SK-N-SH (cell line): Measurements from ENCODE around the gene HDAC8. TPM values are rescaled to one million over a fixed set of nuclear protein-coding genes. Genes with fewer than 3 reads are reported as not detected.

Source experiments
- CTCF ChIA-PET: fragments of 300-600, 350-600 bp; formaldehyde crosslinking; extraction: SDS; loops from one replicate; lab custom pipeline; 2021; lab: Yijun Ruan, JAX
- POLR2A ChIA-PET: fragments of 350-600 bp; sonication (Branson Sonifier 250); formaldehyde crosslinking; extraction: SDS; loops from one replicate; lab custom pipeline; 2020; ENCODE audit warnings: antibody characterized with exemption, inconsistent platforms; lab: Yijun Ruan, JAX
- DNase-seq: peaks from one replicate; pipeline ENCODE4 v3.0.0; 2012
- H2AFZ ChIP-seq: fragments of 200-600 bp; sonication (generic); 2 replicates; pipeline ENCODE4 v1.8.1; 2016; ENCODE audit warnings: antibody characterized with exemption, mild to moderate bottlenecking, low read depth
- H3F3A ChIP-seq: fragments of 200-600 bp; sonication (generic); replicated peaks from 2 replicates; pipeline ENCODE3; 2016; ENCODE audit warnings: antibody characterized with exemption, mild to moderate bottlenecking; ENCODE audit not compliant: insufficient read depth
- H3K27ac ChIP-seq, 2 experiments: fragments of 200-500 bp in 1 of 2; fragments of 200-600 bp in 1 of 2; sonication (Bioruptor generic) in 1 of 2; sonication (generic), shearing (Covaris generic) in 1 of 2; 2 replicates each; pipeline versions ENCODE4 v1.5.1 to v1.6.1; 2014 to 2016; ENCODE audit warnings: low read depth in 2 of 2, inconsistent platforms in 1 of 2, low read length in 1 of 2, mild to moderate bottlenecking in 1 of 2, mixed read lengths in 1 of 2
- H3K27me3 ChIP-seq: fragments of 200-600 bp; sonication (generic), shearing (Covaris generic); 2 replicates; pipeline ENCODE4 v1.6.1; 2016; ENCODE audit warnings: mixed run types; ENCODE audit not compliant: insufficient read depth
- H3K36me3 ChIP-seq, 2 experiments: fragments of 200-500 bp in 1 of 2; fragments of 200-600 bp in 1 of 2; sonication (Bioruptor generic) in 1 of 2; sonication (generic) in 1 of 2; replicated peaks in 1 of 2; 2 replicates each; pipeline versions ENCODE3 to v1.5.1; 2014 to 2016; ENCODE audit warnings: low read length in 1 of 2, mild to moderate bottlenecking in 1 of 2; ENCODE audit not compliant: insufficient read depth in 2 of 2, control insufficient read depth in 1 of 2
- H3K4me1 ChIP-seq, 2 experiments: fragments of 200-500 bp in 1 of 2; fragments of 200-600 bp in 1 of 2; sonication (Bioruptor generic) in 1 of 2; sonication (generic), shearing (Covaris generic) in 1 of 2; 2 replicates each; pipeline versions ENCODE4 v1.5.1 to v1.6.1; 2014 to 2016; ENCODE audit warnings: low read depth in 1 of 2, low read length in 1 of 2, mixed run types in 1 of 2; ENCODE audit not compliant: insufficient read depth in 2 of 2, control insufficient read depth in 1 of 2
- H3K4me2 ChIP-seq: fragments of 200-600 bp; sonication (generic), shearing (Covaris generic); 2 replicates; pipeline ENCODE4 v1.6.1; 2017; ENCODE audit warnings: mixed run types
- H3K4me3 ChIP-seq, 2 experiments: fragments of 200-500 bp in 1 of 2; fragments of 200-600 bp in 1 of 2; sonication (Bioruptor generic) in 1 of 2; sonication (generic), shearing (Covaris generic) in 1 of 2; 2 replicates each; pipeline versions ENCODE4 v1.5.1 to v1.8.1; 2014 to 2016; ENCODE audit warnings: low read depth in 2 of 2, inconsistent platforms in 1 of 2, low read length in 1 of 2, mild to moderate bottlenecking in 1 of 2, mixed read lengths in 1 of 2, moderate library complexity in 1 of 2
- H3K79me2 ChIP-seq: fragments of 200-600 bp; sonication (generic); 2 replicates; pipeline ENCODE4 v1.8.1; 2017; ENCODE audit warnings: mild to moderate bottlenecking; ENCODE audit not compliant: insufficient read depth
- H3K9ac ChIP-seq: fragments of 200-600 bp; sonication (generic); 2 replicates; pipeline ENCODE4 v1.6.1; 2017; ENCODE audit warnings: mixed run types
- H3K9me2 ChIP-seq: fragments of 200-600 bp; sonication (generic); 2 replicates; pipeline ENCODE4 v1.6.1; 2017; ENCODE audit warnings: mixed run types
- H3K9me3 ChIP-seq: fragments of 200-600 bp; sonication (generic); 2 replicates; pipeline ENCODE4 v1.6.1; 2017; ENCODE audit warnings: mixed run types, mild to moderate bottlenecking, moderate library complexity
- H4K20me1 ChIP-seq: fragments of 200-600 bp; sonication (generic); 2 replicates; pipeline ENCODE4 v1.6.1; 2017; ENCODE audit warnings: mild to moderate bottlenecking, mixed run types; ENCODE audit not compliant: insufficient read depth
- CHD2 ChIP-seq: fragments of 150-350 bp; IDR thresholded peaks from 2 replicates; pipeline ENCODE4 v1.6.1; 2018; ENCODE audit warnings: low read length; ENCODE audit not compliant: partially characterized antibody
- EP300 ChIP-seq, 2 experiments: IDR thresholded peaks; 2 replicates each; pipeline versions ENCODE4 v1.4.0 to v1.6.1; 2012; ENCODE audit warnings: borderline replicate concordance in 1 of 2, low read depth in 1 of 2, low read length in 1 of 2
- FOXM1 ChIP-seq: IDR thresholded peaks from 2 replicates; pipeline ENCODE4 v1.4.0; 2012; ENCODE audit warnings: low read depth, mild to moderate bottlenecking
- JUND ChIP-seq: IDR thresholded peaks from 2 replicates; pipeline ENCODE4 v1.4.0; 2012
- MEF2A ChIP-seq: IDR thresholded peaks from 2 replicates; pipeline ENCODE4 v1.4.0; 2012; ENCODE audit warnings: low read depth, borderline replicate concordance
- NRF1 ChIP-seq: IDR thresholded peaks from 2 replicates; pipeline ENCODE4 v1.6.1; 2012; ENCODE audit warnings: low read depth, mild to moderate bottlenecking, low read length
- RXRA ChIP-seq: IDR thresholded peaks from 2 replicates; pipeline ENCODE4 v1.4.0; 2012; ENCODE audit warnings: low read depth, mild to moderate bottlenecking, borderline replicate concordance
- SIN3A ChIP-seq: IDR thresholded peaks from 2 replicates; pipeline ENCODE4 v1.6.1; 2012; ENCODE audit warnings: low read depth, mild to moderate bottlenecking, low read length, moderate library complexity, borderline replicate concordance
- SMC3 ChIP-seq: IDR thresholded peaks from 2 replicates; pipeline ENCODE4 v1.6.1; 2012; ENCODE audit warnings: low read depth, low read length, improper control_type of control experiment
- TAF1 ChIP-seq: IDR thresholded peaks from 2 replicates; pipeline ENCODE4 v1.6.1; 2012; ENCODE audit warnings: low read depth, mild to moderate bottlenecking, low read length, moderate library complexity, borderline replicate concordance
- YY1 ChIP-seq: IDR thresholded peaks from 2 replicates; pipeline ENCODE4 v1.4.0; 2012; ENCODE audit warnings: low read depth, mild to moderate bottlenecking
- WGBS: methylation state at CpG from one replicate; pipeline ENCODE4 v1.1.6; 2017; ENCODE audit warnings: low lambda C conversion rate; 5-methylcytosine and 5-hydroxymethylcytosine counted together
- polyA plus RNA-seq, 3 experiments: library from polyadenylated mRNA; depleted of rRNA; stranded (reverse); fragments of >200 nt; gene quantifications; 2 replicates each; pipeline ENCODE4 v1.2.3, GENCODE V29; 2012
- TF ChIP-seq, protein P1 (sequence below): fragments of 150-350 bp; IDR thresholded peaks from 2 replicates; pipeline ENCODE4 v1.6.1; 2017; ENCODE audit warnings: antibody characterized with exemption, low read length, low read depth, borderline replicate concordance
- TF ChIP-seq, protein P2 (sequence below): IDR thresholded peaks from 2 replicates; pipeline ENCODE4 v1.4.0; 2012; ENCODE audit warnings: low read depth
- TF ChIP-seq, protein P3 (sequence below): IDR thresholded peaks from 2 replicates; pipeline ENCODE4 v1.6.1; 2012; ENCODE audit warnings: mild to moderate bottlenecking, low read depth, low read length, moderate library complexity

HDAC8 gene
- polyA plus RNA-seq, 1 of the 3 experiments (the other 2 are of a cell fraction): 30.6 TPM

DNA sequence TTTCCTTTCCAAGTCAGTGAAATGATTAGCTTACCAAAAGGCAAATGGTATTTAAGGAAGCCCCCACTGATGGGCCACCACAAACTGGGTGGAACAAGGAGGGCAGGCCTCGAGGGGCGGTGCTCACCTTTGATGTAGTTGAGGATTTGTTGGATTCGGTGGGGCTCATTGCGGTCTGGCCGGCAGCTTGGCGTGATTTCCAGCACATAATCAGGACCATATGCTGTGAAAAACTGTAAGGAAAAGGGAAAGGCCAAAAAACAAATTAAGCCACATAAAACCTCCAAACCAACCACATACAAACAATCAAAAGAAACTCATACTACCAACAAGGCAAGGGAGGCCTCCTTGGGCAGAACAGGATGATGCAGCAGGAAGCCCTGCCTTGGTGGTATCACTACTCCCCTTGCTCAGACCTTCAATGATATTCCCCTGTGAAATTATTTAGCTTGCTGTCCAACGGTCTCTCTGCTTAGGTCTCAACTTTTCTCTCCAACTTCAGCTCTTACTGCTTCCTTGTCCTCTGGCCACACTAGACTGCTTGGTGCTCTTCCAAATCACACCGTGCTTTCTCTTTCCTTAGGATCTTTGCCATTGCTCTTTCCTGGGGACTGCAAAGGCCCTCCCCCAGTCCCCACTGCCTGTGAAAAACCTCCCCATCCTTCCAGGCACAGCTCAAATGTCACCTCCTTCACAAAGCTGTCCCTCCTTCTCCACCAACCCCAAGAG is 220.9 kb downstream of the HDAC8 start:
- Histone ChIP-seq H3K4me3 (no peak overlapping the region), H3K4me2 (no peak overlapping the region), H3K27me3 (no peaks in the 10 kb centered on the region), H2AFZ (no peak overlapping the region), H3K9ac (no peak overlapping the region), H3K79me2 (no peaks in the 10 kb centered on the region), H3F3A (no peaks in the 10 kb centered on the region), H4K20me1 (no peaks in the 10 kb centered on the region), H3K27ac (no peak overlapping the region), H3K9me3 (no peaks in the 10 kb centered on the region), H3K36me3 (peaks cover 8 to 23% of the 10 kb centered on the region in 2 experiments), H3K9me2 (no peaks in the 10 kb centered on the region), H3K4me1 (no peaks in the 10 kb centered on the region; a peak in 1 of 4 replicates)
- 85% methylated on average over 8 of the region's 8 CpGs for WGBS
- CTCF ChIA-PET: no interaction called here
- TF ChIP-seq MEF2A (no peak), SMC3 (no peak), SIN3A (no peak), RXRA (no peak), TAF1 (no peak), EP300 (IDR thresholded peaks at IDR 0.05; ENCODE audit: borderline replicate concordance in 1 of 2, low read depth in 1 of 2, low read length in 1 of 2) (no peak), JUND (no peak), YY1 (no peak), FOXM1 (no peak), CHD2 (no peak), NRF1 (no peak)
- TF ChIP-seq, protein P1, sequence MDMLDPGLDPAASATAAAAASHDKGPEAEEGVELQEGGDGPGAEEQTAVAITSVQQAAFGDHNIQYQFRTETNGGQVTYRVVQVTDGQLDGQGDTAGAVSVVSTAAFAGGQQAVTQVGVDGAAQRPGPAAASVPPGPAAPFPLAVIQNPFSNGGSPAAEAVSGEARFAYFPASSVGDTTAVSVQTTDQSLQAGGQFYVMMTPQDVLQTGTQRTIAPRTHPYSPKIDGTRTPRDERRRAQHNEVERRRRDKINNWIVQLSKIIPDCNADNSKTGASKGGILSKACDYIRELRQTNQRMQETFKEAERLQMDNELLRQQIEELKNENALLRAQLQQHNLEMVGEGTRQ: no peak
- TF ChIP-seq, protein P2, sequence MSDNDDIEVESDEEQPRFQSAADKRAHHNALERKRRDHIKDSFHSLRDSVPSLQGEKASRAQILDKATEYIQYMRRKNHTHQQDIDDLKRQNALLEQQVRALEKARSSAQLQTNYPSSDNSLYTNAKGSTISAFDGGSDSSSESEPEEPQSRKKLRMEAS: no peak
- TF ChIP-seq, protein P3, sequence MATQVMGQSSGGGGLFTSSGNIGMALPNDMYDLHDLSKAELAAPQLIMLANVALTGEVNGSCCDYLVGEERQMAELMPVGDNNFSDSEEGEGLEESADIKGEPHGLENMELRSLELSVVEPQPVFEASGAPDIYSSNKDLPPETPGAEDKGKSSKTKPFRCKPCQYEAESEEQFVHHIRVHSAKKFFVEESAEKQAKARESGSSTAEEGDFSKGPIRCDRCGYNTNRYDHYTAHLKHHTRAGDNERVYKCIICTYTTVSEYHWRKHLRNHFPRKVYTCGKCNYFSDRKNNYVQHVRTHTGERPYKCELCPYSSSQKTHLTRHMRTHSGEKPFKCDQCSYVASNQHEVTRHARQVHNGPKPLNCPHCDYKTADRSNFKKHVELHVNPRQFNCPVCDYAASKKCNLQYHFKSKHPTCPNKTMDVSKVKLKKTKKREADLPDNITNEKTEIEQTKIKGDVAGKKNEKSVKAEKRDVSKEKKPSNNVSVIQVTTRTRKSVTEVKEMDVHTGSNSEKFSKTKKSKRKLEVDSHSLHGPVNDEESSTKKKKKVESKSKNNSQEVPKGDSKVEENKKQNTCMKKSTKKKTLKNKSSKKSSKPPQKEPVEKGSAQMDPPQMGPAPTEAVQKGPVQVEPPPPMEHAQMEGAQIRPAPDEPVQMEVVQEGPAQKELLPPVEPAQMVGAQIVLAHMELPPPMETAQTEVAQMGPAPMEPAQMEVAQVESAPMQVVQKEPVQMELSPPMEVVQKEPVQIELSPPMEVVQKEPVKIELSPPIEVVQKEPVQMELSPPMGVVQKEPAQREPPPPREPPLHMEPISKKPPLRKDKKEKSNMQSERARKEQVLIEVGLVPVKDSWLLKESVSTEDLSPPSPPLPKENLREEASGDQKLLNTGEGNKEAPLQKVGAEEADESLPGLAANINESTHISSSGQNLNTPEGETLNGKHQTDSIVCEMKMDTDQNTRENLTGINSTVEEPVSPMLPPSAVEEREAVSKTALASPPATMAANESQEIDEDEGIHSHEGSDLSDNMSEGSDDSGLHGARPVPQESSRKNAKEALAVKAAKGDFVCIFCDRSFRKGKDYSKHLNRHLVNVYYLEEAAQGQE: no peak
- DNase-seq: no peak
- POLR2A ChIA-PET: no interaction called here
